ENCODE results near the gene SENP1. TPM values are rescaled to one million over a fixed set of nuclear protein-coding genes. Genes with fewer than 3 reads are reported as not detected.

The SENP1 gene
- total RNA-seq, 1 donor from 2014 or later = 16.9 TPM

GRCh38 chr12:48077111-48077510, 28.8 kb downstream of the SENP1 start:
- TF ChIP-seq CTCF (IDR thresholded peaks at IDR 0.05) = no peak
- DNase-seq (no peak), ATAC-seq (no peak)
- no peaks in the 10 kb centered on the region for H3K27me3 ChIP-seq
- H3K4me1 ChIP-seq = no peaks in the 10 kb centered on the region
- H3K27ac ChIP-seq = no peak overlapping the region
- H3K4me3 ChIP-seq = no peak overlapping the region
- intact Hi-C loops (cut with DNase I) = no loop called here
- H3K9me3 ChIP-seq = no peaks in the 10 kb centered on the region
- peaks cover 39% of the 10 kb centered on the region for H3K36me3 ChIP-seq

GRCh38 chr12:48075832-48076231, 30.0 kb downstream of the SENP1 start:
- H3K9me3 ChIP-seq = no peaks in the 10 kb centered on the region
- intact Hi-C loops (cut with DNase I) = no loop called here
- H3K27ac ChIP-seq = no peak overlapping the region
- H3K4me1 ChIP-seq = no peaks in the 10 kb centered on the region
- TF ChIP-seq CTCF (IDR thresholded peaks at IDR 0.05) = no peak
- H3K4me3 ChIP-seq = no peak overlapping the region
- ATAC-seq (no peak), DNase-seq (no peak)
- peaks cover 48% of the 10 kb centered on the region for H3K36me3 ChIP-seq
- H3K27me3 ChIP-seq = no peaks in the 10 kb centered on the region

GRCh38 chr12:48074266-48074665, 31.6 kb downstream of the SENP1 start:
- no peak overlapping the region for H3K27ac ChIP-seq
- peaks cover 60% of the 10 kb centered on the region for H3K36me3 ChIP-seq
- H3K27me3 ChIP-seq = no peaks in the 10 kb centered on the region
- no peak for ATAC-seq
- H3K4me3 ChIP-seq = no peak overlapping the region
- H3K9me3 ChIP-seq = no peaks in the 10 kb centered on the region
- no peak for TF ChIP-seq CTCF (IDR thresholded peaks at IDR 0.05)
- no peaks in the 10 kb centered on the region for H3K4me1 ChIP-seq
- intact Hi-C loops (cut with DNase I) = no loop called here
- no peak for DNase-seq

- ATAC-seq = no peak
- intact Hi-C loops (cut with DNase I) = no loop called here
These were observed 33.6 kb downstream of the SENP1 start for GRCh38 chr12:48072266-48072665.

GRCh38 chr12:48071808-48072207, 34.1 kb downstream of the SENP1 start:
- ATAC-seq = no peak
- H3K4me1 ChIP-seq = no peaks in the 10 kb centered on the region
- intact Hi-C loops (cut with DNase I) = no loop called here
- H3K27ac ChIP-seq = no peak overlapping the region
- DNase-seq = no peak
- H3K36me3 ChIP-seq = peaks cover 65% of the 10 kb centered on the region
- H3K4me3 ChIP-seq = no peak overlapping the region
- no peaks in the 10 kb centered on the region for H3K9me3 ChIP-seq
- TF ChIP-seq CTCF (IDR thresholded peaks at IDR 0.05) = no peak
- H3K27me3 ChIP-seq = no peaks in the 10 kb centered on the region

More at GRCh38 chr12:48072266-48072665, 33.6 kb downstream of the SENP1 start:
- no peaks in the 10 kb centered on the region for H3K9me3 ChIP-seq
- H3K4me1 ChIP-seq = no peaks in the 10 kb centered on the region
- H3K27ac ChIP-seq = no peak overlapping the region
- peaks cover 62% of the 10 kb centered on the region for H3K36me3 ChIP-seq
- H3K4me3 ChIP-seq = no peak overlapping the region
- DNase-seq = no peak
- no peak for TF ChIP-seq CTCF (IDR thresholded peaks at IDR 0.05)
- no peaks in the 10 kb centered on the region for H3K27me3 ChIP-seq

GRCh38 chr12:48070731-48071130, 35.1 kb downstream of the SENP1 start:
- ATAC-seq = no peak
- intact Hi-C loops (cut with DNase I) = no loop called here
- no peaks in the 10 kb centered on the region for H3K27me3 ChIP-seq
- H3K4me1 ChIP-seq = no peaks in the 10 kb centered on the region
- DNase-seq = no peak
- no peak for TF ChIP-seq CTCF (IDR thresholded peaks at IDR 0.05)
- H3K4me3 ChIP-seq = no peak overlapping the region
- peaks cover 75% of the 10 kb centered on the region for H3K36me3 ChIP-seq
- no peak overlapping the region for H3K27ac ChIP-seq
- no peaks in the 10 kb centered on the region for H3K9me3 ChIP-seq

All from upper lobe of right lung (tissue), 1 donor.